Right forelimb (tissue), 1 donor: ENCODE measurements around the gene GID8.
"Not testable (repeated sequence)": the region's sequence is repeated elsewhere in the genome, so short reads cannot be mapped to it uniquely, and the experiment has no call there.

Source experiments
- DNase-seq: peaks from one replicate; pipeline ENCODE4 v3.0.0-alpha.2; 2018

Gene GID8

GRCh38 chr20:62905536-62906117 lies 32.3 kb upstream of the GID8 start:
- no peak for DNase-seq

- DNase-seq: no peak
Observed at GRCh38 chr20:62906209-62906608, 31.7 kb upstream of the GID8 start.

GRCh38 chr20:62906647-62907375 lies 31.1 kb upstream of the GID8 start:
- no peak for DNase-seq

DNA sequence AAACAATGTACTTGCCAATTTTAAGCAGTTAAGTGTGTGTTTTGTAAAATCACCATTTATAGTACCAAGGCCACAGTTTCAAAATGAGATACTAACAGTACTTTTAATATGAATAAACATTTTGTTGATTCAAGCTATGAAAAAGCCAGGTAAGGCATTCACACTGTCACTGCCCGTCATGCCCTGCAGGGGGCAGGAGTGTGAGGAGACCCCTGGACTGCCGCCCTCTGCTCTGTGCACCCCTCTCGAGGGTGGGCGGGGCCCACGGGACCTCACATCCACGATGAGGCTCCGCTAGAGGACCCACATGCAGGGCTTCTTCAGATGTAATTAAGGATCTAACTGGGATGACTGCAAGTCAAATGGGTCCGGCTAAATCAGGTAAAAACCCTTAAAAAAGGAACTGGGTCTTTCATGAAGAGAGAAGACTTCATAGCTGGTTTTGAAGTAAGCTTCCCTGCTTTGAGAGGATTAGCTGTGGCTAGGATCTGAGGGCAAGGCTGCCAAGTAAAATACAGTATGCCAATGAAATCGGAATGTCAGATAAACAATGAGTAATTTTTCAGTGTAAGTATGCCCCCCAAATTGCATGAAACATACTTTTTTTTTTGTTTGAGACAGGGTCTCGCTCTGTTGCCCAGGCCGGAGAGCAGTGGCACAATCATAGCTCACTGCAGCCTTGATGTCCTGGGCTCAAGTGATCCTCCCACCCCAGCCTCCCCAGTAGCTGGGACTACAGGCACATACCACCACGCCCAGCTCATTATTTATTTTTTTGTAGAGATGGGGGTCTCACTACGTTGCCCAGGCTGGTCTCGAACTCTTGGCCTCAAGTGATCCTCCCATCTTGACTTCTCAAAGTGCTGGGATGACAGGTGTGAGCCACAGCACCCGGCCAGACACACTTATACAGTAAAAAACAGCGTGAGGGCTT lies 30.3 kb upstream of the GID8 start:
- no peak for DNase-seq

DNA sequence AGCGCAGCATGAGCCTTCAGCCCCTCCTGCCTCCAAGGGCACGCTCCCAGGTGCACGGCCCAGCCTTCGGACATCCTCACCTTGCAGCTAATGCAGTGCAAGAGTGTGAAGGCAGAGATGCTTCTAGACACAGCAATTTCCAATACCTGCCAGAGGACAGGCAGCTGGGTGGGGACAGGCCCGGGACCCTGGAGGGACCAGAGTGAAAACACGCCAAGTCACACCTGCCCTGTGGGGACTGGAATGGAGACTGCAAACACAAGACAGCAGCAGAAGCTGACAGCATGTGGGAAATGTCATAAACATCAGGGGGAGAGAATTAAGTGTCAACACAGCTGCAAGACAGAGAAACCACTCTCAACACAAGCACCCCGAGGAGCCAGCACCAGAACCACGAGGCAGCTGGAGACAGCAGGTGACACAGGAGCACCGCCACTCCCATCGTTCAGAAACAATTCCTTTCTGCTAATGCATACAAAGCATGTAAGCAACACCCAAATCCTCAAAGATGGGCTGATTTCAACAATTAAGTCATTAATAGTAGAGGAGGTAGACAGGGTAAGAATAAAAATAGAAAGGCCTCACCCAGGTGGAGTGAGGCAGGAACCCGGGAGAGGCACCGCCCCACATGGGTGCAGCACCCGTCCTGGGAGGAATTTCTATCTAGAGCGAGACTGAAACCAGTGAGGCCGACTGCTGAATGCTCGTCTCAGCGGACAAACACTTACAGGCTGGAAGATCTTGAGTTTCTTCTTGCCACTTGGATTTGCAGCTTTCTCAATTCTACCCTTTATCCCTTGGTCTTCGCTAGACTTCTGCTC lies 28.8 kb upstream of the GID8 start:
- DNase-seq: no peak

DNA sequence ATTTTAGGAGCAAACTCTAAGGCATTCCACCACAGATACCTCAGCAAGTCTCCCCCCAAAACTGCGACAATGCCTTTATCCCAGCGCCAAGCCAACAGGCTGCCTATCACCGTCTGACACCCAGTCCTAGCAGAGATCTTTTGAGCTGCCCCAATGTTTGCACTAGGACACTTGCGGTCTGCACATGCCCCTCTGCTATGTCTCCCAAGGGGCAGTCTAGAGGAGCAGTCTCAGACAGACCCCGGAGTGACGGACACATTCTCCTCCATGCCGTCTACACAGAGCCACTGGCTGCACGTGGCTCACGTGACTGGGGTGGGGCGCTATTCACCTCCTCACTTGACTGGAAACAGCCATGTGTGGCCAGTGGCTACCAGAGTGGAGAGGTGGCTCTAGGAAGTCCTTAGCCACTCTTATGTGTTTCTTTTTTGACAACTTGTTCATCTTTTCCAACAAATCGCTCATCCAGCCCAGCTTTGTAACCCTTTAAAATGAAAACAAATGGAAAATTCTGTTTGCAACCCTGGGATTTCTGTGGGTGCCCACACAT lies 27.7 kb upstream of the GID8 start:
- no peak for DNase-seq

GRCh38 chr20:62910777-62911497 lies 27.0 kb upstream of the GID8 start:
- no peak for DNase-seq

DNA sequence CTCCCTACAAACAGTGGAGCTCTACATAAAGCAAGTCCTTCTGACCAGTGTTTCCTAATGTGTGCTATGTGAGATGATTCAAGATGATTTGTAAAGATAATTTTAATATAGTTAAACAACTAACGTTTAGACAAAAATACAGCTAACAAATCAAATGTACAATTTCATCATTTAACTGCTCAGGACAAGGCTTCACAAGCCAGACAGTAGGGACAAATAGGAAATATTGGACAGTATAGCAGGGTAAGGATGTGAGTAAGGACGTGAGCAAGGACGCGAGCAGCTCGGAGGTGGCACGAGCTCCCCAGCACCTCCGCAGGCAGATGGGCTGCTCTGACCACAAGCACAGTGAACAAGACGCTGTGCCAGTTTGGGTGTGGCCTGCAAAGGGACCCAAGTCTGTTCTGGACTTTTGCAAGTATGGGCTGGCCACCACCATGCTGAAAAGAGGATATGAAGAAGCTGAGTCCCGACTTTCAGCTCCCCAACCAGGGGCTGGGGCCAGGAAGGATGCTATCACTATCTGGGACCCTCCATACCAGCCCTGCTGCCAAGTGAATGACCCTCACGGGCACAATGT lies 26.2 kb upstream of the GID8 start:
- no peak for DNase-seq

DNA sequence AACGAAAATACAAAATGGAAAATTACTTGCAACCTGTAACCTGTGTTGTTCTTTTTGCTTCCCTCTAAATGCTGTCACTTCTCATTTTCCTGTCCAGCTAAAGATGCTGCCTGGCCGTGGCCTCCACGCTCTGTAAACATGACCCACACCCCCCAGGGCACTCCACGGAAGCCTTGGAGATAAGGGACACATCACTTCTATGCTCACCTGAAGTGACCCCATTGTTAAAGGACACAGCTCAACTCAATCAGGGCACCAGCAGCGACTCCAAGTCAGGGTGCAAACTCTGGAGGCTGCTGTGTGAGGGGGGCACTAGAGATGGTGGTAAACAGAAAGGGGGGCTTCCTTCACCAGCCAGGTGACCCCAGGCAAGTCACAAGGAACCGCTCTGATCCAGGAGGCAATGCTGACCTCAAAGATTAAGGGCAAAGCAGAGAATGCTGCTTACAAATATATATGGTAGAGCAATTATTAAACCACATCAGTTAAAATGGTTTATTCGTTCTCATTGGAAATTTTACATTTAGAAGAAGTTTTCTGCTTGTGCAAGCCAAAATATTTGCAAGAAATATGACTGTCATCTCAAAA lies 24.8 kb upstream of the GID8 start:
- no peak for DNase-seq

GRCh38 chr20:62914436-62914835 lies 23.5 kb upstream of the GID8 start:
- no peak for DNase-seq

- peak; percentile 56 for DNase-seq
Observed at GRCh38 chr20:62914970-62915457, 22.9 kb upstream of the GID8 start.

- DNase-seq: no peak
Observed at GRCh38 chr20:62916703-62917476, 21.1 kb upstream of the GID8 start.

DNA sequence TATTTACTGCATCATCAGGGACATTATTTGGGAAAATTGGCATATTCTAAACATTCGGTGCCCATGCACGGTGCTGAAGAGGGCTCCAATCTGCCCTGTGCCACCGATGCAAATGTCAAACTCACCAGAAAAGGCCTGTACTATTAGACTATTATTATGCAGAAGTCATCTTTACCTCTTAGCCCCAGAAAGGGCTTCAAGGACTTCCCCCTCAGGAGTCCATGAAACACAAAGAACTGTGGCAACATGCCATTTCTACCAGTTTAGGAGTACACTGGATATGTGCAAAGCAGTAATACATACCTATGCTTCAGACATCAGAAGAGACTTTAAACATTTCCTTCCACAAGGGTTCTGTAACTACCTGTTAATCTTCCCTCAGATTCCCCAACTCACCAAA lies 20.2 kb upstream of the GID8 start:
- DNase-seq: no peak

DNA sequence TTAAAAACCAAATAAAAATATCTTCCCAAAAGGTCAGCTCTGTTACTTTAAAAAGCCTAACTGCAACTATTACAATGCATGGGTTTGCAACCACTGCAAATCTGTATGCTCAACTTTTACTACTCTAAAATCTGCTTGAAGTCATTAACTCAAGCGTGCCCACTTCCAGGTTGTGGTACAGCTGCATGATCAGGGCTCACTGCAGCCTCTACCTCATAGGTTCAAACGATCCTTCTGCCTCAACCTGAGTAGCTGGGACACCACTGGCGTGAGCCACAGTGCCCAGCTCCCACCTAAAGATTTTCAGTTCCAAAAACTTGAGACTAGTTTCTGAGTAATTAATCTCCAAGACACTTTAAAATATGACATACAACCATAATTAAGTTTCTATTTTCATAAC lies 19.8 kb upstream of the GID8 start:
- no peak for DNase-seq

- no peak for DNase-seq
Observed at GRCh38 chr20:62918831-62919230, 19.1 kb upstream of the GID8 start.

DNA sequence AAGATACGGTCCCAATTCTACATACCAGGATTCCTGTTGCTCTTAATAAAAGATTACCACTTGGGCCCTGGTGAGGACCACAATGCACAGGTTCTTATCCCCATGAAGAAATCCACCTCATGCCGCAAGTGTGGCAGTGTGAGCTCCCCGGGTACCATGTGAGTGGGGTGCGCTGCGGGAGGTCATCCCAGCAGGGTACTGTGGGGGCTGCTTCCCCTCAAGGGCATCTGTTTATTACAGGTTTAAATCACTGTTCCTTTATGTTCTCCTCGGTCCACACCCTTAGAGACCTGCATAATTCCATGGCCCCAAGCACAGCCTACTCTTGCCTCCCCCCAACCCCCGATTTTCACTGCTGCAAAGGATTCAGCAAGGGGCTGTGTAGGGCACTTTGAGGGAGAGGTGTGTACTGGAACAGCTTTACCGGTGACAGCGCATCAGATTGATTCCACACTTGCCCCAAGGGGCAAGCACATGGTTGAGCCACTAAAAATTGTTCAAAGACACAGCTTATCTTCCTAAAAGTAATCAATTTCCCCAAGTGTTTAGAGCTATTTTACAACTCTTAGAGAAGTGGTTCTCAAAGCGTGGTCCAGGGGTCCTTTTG lies 17.8 kb upstream of the GID8 start:
- no peak for DNase-seq

DNA sequence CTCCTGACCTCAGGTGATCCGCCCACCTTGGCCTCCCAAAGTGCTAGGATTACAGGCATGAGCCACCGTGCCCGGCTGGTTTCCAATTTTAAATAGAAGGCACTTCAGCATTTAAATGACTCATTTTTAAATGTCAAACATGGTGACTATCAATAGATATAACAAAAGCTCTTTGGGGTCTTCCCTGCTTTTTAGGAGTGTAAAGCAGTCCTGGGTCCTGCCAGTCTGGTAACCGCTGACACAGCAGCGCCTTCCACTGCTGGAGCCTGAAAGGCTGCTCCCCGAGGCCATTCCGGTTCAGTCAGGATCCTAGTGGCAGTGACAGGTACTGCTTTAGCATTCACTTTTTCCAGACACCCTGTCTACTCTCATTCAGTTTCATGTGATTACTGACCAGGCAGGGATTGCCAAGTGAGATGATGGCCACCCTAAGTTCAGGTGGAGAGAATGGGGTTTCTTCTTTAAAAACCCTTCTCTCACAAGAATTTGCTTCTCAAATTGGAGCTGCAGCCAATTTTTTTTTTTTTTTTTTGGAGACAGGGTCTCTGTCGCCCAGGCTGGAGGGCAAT lies 16.7 kb upstream of the GID8 start:
- DNase-seq: no peak

DNA sequence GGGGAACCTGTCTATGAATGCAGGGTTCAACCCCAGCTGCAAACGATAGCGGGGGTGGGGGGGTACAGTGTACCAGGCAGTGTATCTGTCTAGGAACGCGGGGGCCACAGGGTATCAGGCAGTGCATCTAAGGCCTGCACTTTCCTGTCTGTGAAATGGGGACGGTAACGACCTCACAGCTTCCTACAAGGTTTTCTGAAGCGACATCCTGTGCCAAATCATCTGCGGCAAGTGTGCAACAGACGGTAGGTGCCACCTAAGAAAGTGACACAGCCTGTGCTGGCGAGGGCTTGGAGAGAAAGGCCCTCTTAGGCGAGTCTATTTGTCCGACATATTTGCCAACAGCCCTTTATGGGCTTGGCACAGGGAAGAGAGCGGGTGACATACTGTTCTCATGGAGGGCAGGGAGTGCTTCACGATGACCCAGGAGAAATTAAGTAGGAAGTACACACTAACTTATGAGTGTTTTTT lies 15.5 kb upstream of the GID8 start:
- DNase-seq: no peak

- DNase-seq: not testable (repeated sequence)
Observed at GRCh38 chr20:62923059-62923668, 14.8 kb upstream of the GID8 start.
